IPS DF 6.9 (cell line): ENCODE data around the gene HHEX.

Experiments used
- DNase-seq: peaks from one replicate; pipeline ENCODE4 v3.0.0-alpha.2; 2013; ENCODE audit warnings: low read depth, low spot score
- H3K27ac ChIP-seq: one replicate; pipeline ENCODE4 v1.5.1; 2013; ENCODE audit warnings: low read length, control low read depth
- H3K27me3 ChIP-seq: 2 replicates; pipeline ENCODE4 v1.6.1; 2013; ENCODE audit warnings: mild to moderate bottlenecking, low read length; ENCODE audit not compliant: control insufficient read depth, insufficient read depth
- H3K36me3 ChIP-seq: 2 replicates; pipeline ENCODE4 v1.6.1; 2013; ENCODE audit warnings: low read length; ENCODE audit not compliant: control insufficient read depth, insufficient read depth
- H3K4me1 ChIP-seq: 2 replicates; pipeline ENCODE4 v1.6.1; 2013; ENCODE audit warnings: low read length; ENCODE audit not compliant: control insufficient read depth, insufficient read depth
- H3K4me3 ChIP-seq: 2 replicates; pipeline ENCODE4 v1.5.1; 2013; ENCODE audit warnings: mild to moderate bottlenecking, low read length
- H3K9me3 ChIP-seq: 2 replicates; pipeline ENCODE4 v1.6.1; 2013; ENCODE audit warnings: low read length, inconsistent platforms; ENCODE audit not compliant: control insufficient read depth, insufficient read depth
- WGBS: extraction: QIAGEN DNeasy Blood & Tissue Kit; methylation state at CpG from one replicate; pipeline ENCODE4 v1.1.7; 2013; ENCODE audit warnings: mixed read lengths, missing lambda C conversion rate; ENCODE audit not compliant: insufficient read length, insufficient coverage; 5-methylcytosine and 5-hydroxymethylcytosine counted together

Gene HHEX

DNA sequence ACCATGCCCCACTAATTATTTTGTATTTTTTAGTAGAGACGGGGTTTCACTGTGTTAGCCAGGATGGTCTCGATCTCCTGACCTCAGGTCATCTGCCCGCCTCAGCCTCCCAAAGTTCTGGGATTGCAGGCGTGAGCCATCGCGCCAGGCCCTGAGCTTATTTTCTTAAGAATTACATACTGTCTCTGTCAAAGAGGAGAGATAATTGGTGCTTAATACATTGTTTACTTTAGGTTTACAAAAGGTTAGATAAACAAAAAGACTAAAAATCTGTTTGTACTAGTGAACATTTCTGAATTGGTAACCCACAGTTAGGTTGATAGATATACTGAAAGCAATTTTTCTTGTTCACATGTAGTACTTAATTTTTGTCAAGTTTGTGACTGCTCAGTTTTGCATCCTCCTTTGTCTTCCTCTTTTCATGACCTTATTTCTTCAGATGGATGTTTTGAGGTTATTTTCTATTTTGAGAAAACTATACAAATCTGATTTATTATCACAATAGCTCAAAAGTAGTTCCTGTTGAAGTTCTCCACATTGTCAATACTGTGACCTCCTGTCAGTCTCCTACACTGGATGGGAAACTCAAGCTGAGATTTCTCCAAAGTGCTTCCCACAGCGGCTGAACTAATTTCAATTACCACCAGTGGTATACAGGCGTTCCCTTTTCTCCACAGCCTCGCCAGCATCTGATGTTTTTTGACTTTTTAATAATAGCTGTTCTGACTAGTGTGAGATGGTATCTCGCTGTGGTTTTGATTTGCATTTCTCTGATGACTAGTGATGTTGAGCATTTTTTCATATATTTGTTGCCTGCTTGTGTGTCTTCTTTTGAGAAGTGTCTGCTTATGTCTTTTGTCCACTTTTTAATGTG lies 22.5 kb downstream of the HHEX start:
- no peak overlapping the region for H3K27ac ChIP-seq
- H3K4me3 ChIP-seq: no peak overlapping the region
- no peaks in the 10 kb centered on the region; the same call in 1 of the 2 replicates for H3K36me3 ChIP-seq
- peaks cover 1% of the 10 kb centered on the region for H3K9me3 ChIP-seq
- DNase-seq: no peak
- H3K27me3 ChIP-seq: no peaks in the 10 kb centered on the region
- H3K4me1 ChIP-seq: peaks cover 2% of the 10 kb centered on the region; the same call in 1 of the 2 replicates
- no CpG with 5 or more reads among the region's 10 CpGs for WGBS

GRCh38 chr10:92714152-92714845 lies 24.5 kb downstream of the HHEX start:
- Histone ChIP-seq H3K4me3 (no peak overlapping the region), H3K27me3 (no peaks in the 10 kb centered on the region), H3K9me3 (peaks cover 1% of the 10 kb centered on the region), H3K4me1 (peaks cover 2% of the 10 kb centered on the region; the same call in 1 of the 2 replicates), H3K27ac (no peak overlapping the region), H3K36me3 (no peaks in the 10 kb centered on the region; the same call in 1 of the 2 replicates)
- no CpG with 5 or more reads among the region's 7 CpGs for WGBS
- no peak for DNase-seq

GRCh38 chr10:92714872-92715271 lies 25.1 kb downstream of the HHEX start:
- no CpG with 5 or more reads among the region's 3 CpGs for WGBS
- Histone ChIP-seq H3K9me3 (peaks cover 1% of the 10 kb centered on the region), H3K36me3 (no peaks in the 10 kb centered on the region; the same call in 1 of the 2 replicates), H3K4me1 (peaks cover 2% of the 10 kb centered on the region; the same call in 1 of the 2 replicates), H3K27ac (no peak overlapping the region), H3K27me3 (no peaks in the 10 kb centered on the region), H3K4me3 (no peak overlapping the region)
- no peak for DNase-seq

DNA sequence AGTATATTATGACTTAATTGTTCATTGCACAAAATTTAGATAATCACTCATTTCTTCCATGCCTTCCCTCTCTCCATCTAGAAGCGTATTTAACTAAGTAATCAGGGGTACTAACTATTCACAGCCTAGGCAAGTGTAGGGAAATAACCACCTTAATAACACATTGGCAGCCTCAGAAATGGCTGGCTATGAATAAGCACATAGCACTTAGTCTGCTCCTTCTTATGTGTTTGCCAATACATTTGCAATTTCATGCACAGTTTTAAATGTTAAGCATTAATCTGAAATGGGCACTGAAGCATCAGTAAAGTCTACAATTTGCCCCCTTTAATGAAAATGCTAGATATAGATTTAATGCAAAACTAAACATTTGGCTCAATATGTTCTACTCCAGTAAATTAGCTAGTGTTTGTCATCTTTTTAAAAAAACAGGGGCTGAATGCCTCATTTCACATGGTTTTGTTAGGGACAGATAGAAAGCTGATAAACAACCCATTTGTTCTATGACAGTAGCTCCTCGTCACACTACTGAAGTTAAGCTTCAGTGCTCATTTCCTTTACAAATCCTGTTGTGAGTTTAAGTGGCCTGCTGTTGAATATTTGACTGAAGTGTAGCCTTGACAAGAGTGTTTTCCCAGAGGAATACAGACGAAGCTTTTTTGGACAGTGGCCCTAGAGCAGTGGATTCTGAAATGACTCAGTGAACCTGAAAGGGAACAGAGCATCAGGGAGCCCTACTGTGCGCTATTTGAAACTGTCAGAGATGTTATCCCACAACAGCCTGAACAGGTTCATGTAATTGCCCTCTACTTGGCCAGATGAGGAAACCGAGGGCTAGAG lies 30.5 kb downstream of the HHEX start:
- no peaks in the 10 kb centered on the region for H3K27me3 ChIP-seq
- H3K27ac ChIP-seq: no peak overlapping the region
- no peak overlapping the region for H3K4me3 ChIP-seq
- no peaks in the 10 kb centered on the region for H3K36me3 ChIP-seq
- H3K4me1 ChIP-seq: peaks cover 2% of the 10 kb centered on the region; the same call in 1 of the 2 replicates
- WGBS: no CpG with 5 or more reads among the region's 5 CpGs
- H3K9me3 ChIP-seq: no peaks in the 10 kb centered on the region
- no peak for DNase-seq

DNA sequence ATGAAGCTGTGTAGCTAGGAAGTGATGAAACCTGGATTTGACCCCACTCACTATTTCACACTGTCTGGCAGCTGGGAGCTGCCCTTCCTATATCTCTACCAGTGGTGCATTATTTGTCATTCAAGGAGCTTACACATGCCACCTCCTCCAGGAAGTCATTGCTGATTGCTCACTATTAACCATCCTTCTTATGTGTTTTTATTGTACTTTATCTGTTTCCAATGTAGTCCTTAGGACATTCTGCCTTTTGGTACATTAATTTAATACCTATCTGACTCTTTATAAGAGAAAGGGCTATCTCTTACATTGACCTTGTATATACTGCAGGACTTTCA lies 31.0 kb downstream of the HHEX start:
- no peaks in the 10 kb centered on the region for H3K9me3 ChIP-seq
- H3K36me3 ChIP-seq: no peaks in the 10 kb centered on the region
- H3K4me1 ChIP-seq: peaks cover 2% of the 10 kb centered on the region; the same call in 1 of the 2 replicates
- no peak overlapping the region for H3K4me3 ChIP-seq
- H3K27me3 ChIP-seq: no peaks in the 10 kb centered on the region
- no peak overlapping the region for H3K27ac ChIP-seq
- no peak for DNase-seq

DNA sequence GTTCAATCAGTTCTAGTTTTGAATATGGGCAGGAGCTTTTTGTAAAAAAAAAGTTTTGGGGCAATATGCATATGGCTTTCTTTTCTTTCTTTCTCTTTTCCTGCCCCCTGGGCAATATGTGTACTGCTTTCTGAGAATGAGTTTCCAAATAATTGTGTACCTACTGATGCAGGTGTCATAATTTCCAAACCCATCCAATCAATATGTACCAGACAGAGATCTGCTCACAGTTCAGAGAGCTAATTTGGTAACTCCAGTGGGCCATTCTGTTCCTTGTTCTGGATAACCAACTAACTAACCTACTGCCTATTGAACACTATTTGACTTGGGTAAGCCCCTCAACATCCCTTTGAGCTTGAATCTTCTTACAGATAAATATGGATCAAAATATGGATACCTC lies 32.6 kb downstream of the HHEX start:
- peaks cover 7% of the 10 kb centered on the region for H3K4me1 ChIP-seq
- no peaks in the 10 kb centered on the region for H3K9me3 ChIP-seq
- DNase-seq: no peak
- H3K27ac ChIP-seq: no peak overlapping the region
- H3K4me3 ChIP-seq: no peak overlapping the region
- H3K36me3 ChIP-seq: no peaks in the 10 kb centered on the region
- H3K27me3 ChIP-seq: no peaks in the 10 kb centered on the region

DNA sequence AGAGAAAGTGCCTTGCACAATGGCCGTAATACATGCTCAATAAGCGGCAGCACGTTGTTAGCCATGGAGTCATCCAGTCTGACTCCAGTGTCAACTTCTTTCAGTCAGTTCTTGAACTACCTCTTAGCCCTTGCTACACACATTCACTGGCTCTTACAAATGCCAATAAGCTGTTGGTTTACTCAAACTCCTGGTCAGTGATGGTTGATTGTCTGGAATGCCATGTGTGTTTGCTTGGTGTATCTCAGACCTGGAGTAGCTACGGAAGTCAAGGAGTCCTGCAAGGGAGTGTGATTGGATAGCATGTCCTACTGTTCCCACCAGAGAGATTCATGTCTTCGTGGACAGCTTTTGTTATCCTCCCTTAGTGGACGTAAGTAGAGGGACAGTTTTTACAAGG lies 37.4 kb downstream of the HHEX start:
- H3K27me3 ChIP-seq: no peaks in the 10 kb centered on the region
- peaks cover 8% of the 10 kb centered on the region for H3K4me1 ChIP-seq
- no CpG with 5 or more reads among the region's 6 CpGs for WGBS
- DNase-seq: no peak
- H3K27ac ChIP-seq: no peak overlapping the region
- no peaks in the 10 kb centered on the region for H3K36me3 ChIP-seq
- no peak overlapping the region for H3K4me3 ChIP-seq
- H3K9me3 ChIP-seq: no peaks in the 10 kb centered on the region

- no peak overlapping the region for H3K4me3 ChIP-seq
- H3K4me1 ChIP-seq: peaks cover 8% of the 10 kb centered on the region
- no peaks in the 10 kb centered on the region for H3K36me3 ChIP-seq
- no peak for DNase-seq
- no peaks in the 10 kb centered on the region for H3K9me3 ChIP-seq
- no peak overlapping the region for H3K27ac ChIP-seq
- no peaks in the 10 kb centered on the region for H3K27me3 ChIP-seq
- no CpG with 5 or more reads among the region's 3 CpGs for WGBS
Observed at GRCh38 chr10:92727550-92727949, 37.8 kb downstream of the HHEX start.

DNA sequence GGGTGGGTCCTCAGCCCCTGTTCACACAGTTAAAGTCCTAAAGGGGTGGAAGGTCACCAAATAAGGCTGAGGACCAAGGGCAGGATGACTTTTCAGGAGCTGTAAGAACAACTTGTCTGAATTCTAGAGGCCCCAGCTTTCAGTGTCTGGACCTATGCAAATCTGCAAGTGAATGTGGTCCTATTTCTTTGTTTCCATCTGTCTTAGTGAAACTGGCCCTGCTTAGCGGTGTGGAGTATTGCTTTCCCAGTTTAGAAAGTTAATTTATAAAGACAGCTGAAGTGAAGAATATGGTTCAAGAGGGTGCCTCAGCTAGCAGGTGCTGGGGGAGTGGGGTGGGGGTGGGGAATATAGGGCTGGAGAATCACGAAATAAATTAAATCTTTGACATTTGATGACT lies 40.1 kb downstream of the HHEX start:
- no peaks in the 10 kb centered on the region for H3K9me3 ChIP-seq
- H3K27ac ChIP-seq: no peak overlapping the region
- no peak overlapping the region for H3K4me3 ChIP-seq
- peaks cover 8% of the 10 kb centered on the region for H3K4me1 ChIP-seq
- no peaks in the 10 kb centered on the region for H3K36me3 ChIP-seq
- H3K27me3 ChIP-seq: no peaks in the 10 kb centered on the region
- WGBS: no CpG with 5 or more reads among the region's 2 CpGs
- DNase-seq: no peak

DNA sequence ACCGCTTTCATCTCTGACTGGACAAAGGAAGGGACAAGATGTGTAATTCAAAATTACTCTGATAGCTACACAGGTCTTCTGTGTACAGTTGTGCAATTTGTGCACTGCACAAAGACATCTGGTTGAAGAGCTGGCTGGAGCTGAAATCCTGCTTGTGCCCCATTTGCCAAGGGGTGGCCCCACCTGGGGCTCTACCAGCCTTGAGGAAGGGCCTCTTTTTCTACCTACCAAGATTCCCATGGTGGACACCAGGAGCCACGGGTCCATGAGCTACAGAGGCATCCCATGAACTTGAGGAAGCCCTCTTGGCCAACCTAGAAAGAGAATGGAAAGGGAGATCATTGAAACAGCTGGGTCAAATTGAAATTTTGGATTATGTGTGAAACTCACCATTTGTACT lies 43.2 kb downstream of the HHEX start:
- no peak overlapping the region for H3K27ac ChIP-seq

More for the DNA sequence above, 43.2 kb downstream of the HHEX start:
- no peaks in the 10 kb centered on the region for H3K27me3 ChIP-seq
- H3K4me3 ChIP-seq: no peak overlapping the region
- WGBS: no CpG with 5 or more reads among the region's 2 CpGs
- H3K36me3 ChIP-seq: no peaks in the 10 kb centered on the region
- no peaks in the 10 kb centered on the region for H3K4me1 ChIP-seq
- no peak for DNase-seq
- no peaks in the 10 kb centered on the region for H3K9me3 ChIP-seq
